GM20431 (cell line): Measurements from ENCODE around the gene SPSB3.

ENCODE experiments used
- in situ Hi-C: fragments of 300-500 bp; cut with MseI, MboI; formaldehyde crosslinking; loops from one replicate; pipeline ENCODE4 v1.15.0; 2020; ENCODE audit warnings: low sequenced_read_pairs; ENCODE audit not compliant: unreplicated experiment

SPSB3 gene

GRCh38 chr16:1782408-1783264 is at the start of gene SPSB3, which contains the start of gene NUBP2:
SPSB3 (minus strand) TSS chr16:1782571; CDS start chr16:1781483, 1,088 bp downstream.
NUBP2 (plus strand) TSS chr16:1782960; CDS start chr16:1783021, 61 bp downstream.
- in situ Hi-C loops = no loop called here

GRCh38 chr16:1831186-1832075 is 49.1 kb upstream of the SPSB3 start:
- in situ Hi-C loops = no loop called here

GRCh38 chr16:1830213-1830612 is 47.8 kb upstream of the SPSB3 start:
- in situ Hi-C loops = no loop called here

- in situ Hi-C loops = no loop called here
Observed at GRCh38 chr16:1828645-1829410, 46.5 kb upstream of the SPSB3 start.

GRCh38 chr16:1826691-1827573 is 44.6 kb upstream of the SPSB3 start, which contains the start of the genes FAHD1 and HAGH:
FAHD1 (plus strand) TSS chr16:1827206; CDS start chr16:1827239, 33 bp downstream.
HAGH (minus strand) TSS chr16:1826825; CDS start chr16:1826787, 38 bp downstream.
- in situ Hi-C loops = no loop called here

- in situ Hi-C loops = no loop called here
Observed at GRCh38 chr16:1825864-1826690, 43.7 kb upstream of the SPSB3 start.

GRCh38 chr16:1825381-1825863 is 43.1 kb upstream of the SPSB3 start:
- in situ Hi-C loops = no loop called here

GRCh38 chr16:1823821-1824220 is 41.5 kb upstream of the SPSB3 start:
- in situ Hi-C loops = no loop called here

GRCh38 chr16:1822801-1823200 is 40.4 kb upstream of the SPSB3 start:
- in situ Hi-C loops = no loop called here

- in situ Hi-C loops = no loop called here
Observed at GRCh38 chr16:1821861-1822611, 39.7 kb upstream of the SPSB3 start.

GRCh38 chr16:1820946-1821290 is 38.5 kb upstream of the SPSB3 start:
- in situ Hi-C loops = no loop called here

GRCh38 chr16:1820096-1820945 is 38.0 kb upstream of the SPSB3 start:
- in situ Hi-C loops = no loop called here

GRCh38 chr16:1819611-1820010 is 37.2 kb upstream of the SPSB3 start:
- in situ Hi-C loops = no loop called here

GRCh38 chr16:1818873-1819525 is 36.6 kb upstream of the SPSB3 start:
- in situ Hi-C loops = no loop called here

GRCh38 chr16:1818204-1818872 is 36.0 kb upstream of the SPSB3 start:
- in situ Hi-C loops = no loop called here

GRCh38 chr16:1817716-1818115 is 35.3 kb upstream of the SPSB3 start:
- in situ Hi-C loops = no loop called here
